Esophagus muscularis mucosa (tissue), 4 donors: ENCODE data around the gene FAM193B.

Source experiments
- CTCF ChIP-seq, 3 experiments: fragments of 200-600 bp in 2 of 3; fragments of 450-650 bp in 1 of 3; sonication (generic) in 2 of 3; IDR thresholded peaks; one replicate each; pipeline ENCODE4 v1.5.1; 2017 to 2019; ENCODE audit warnings: antibody characterized with exemption in 3 of 3, mild to moderate bottlenecking in 2 of 3, moderate library complexity in 1 of 3
- EP300 ChIP-seq: sonication (generic); formaldehyde crosslinking; IDR thresholded peaks from one replicate; pipeline ENCODE4 v1.6.1; 2017; ENCODE audit warnings: antibody characterized with exemption
- POLR2A ChIP-seq: fragments of 450-650 bp; IDR thresholded peaks from one replicate; pipeline ENCODE4 v1.6.1; 2017; ENCODE audit warnings: antibody characterized with exemption, moderate library complexity, mild to moderate bottlenecking, low read depth

- TF ChIP-seq CTCF (IDR thresholded peaks at IDR 0.05) (no peak), EP300 (no peak), POLR2A (no peak)
Measured at GRCh38 chr5:177603631-177604030, 49.3 kb upstream of the FAM193B start.
